Measurements from ENCODE around the gene CEP290. TPM values are rescaled to one million over a fixed set of nuclear protein-coding genes. Genes with fewer than 3 reads are reported as not detected.
"Not testable (repeated sequence)": the region's sequence is repeated elsewhere in the genome, so short reads cannot be mapped to it uniquely, and the experiment has no call there.

The CEP290 gene
- polyA plus RNA-seq, 1 donor from 2014 or later = 9.5 TPM

- H3K27ac Mint-ChIP-seq = no peak overlapping the region
- H3K27me3 Mint-ChIP-seq = no peaks in the 10 kb centered on the region
- no peak overlapping the region for H3K4me3 Mint-ChIP-seq
- H3K4me1 Mint-ChIP-seq = peaks cover 1 to 10% (median 5%) of the 10 kb centered on the region in 3 donors
- H3K9me3 Mint-ChIP-seq = no peaks in the 10 kb centered on the region
- peaks cover 6% of the 10 kb centered on the region for H3K36me3 Mint-ChIP-seq
Observed at GRCh38 chr12:88153959-88154358, 12.1 kb upstream of the CEP290 start.

DNA sequence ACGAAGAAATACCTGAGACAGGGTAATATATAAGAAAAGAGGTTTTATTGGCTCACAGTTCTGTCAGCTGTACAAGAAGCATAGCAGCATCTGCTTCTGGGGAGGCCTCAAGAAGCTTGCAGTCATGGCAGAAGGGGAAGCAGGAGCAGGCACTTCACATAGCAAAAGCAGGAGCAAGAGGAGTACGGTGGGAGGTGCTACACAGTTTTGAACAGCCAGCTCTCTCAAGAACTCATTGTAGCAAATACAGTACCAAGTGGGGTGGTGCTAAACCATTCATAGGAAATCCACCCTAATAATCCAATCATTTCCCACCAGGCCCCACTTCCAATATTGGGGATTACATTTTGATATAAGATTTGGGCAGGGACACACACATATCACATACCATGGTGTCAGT lies 8.2 kb upstream of the CEP290 start:
- peaks cover 11 to 15% (median 15%) of the 10 kb centered on the region in 3 donors for H3K4me1 Mint-ChIP-seq
- H3K27me3 Mint-ChIP-seq = no peaks in the 10 kb centered on the region
- H3K9me3 Mint-ChIP-seq = no peaks in the 10 kb centered on the region
- no peak overlapping the region for H3K27ac Mint-ChIP-seq
- H3K4me3 Mint-ChIP-seq = no peak overlapping the region
- peaks cover 3% of the 10 kb centered on the region for H3K36me3 Mint-ChIP-seq

GRCh38 chr12:88145567-88146505 lies 3.9 kb upstream of the CEP290 start:
- Mint-ChIP-seq H3K27ac (no peak overlapping the region), H3K4me1 (peaks cover 16 to 31% (median 28%) of the 10 kb centered on the region in 3 donors), H3K36me3 (peaks cover 3% of the 10 kb centered on the region), H3K9me3 (no peaks in the 10 kb centered on the region), H3K27me3 (no peaks in the 10 kb centered on the region), H3K4me3 (peak overlapping the region in 1 of 4 donors; percentile 84)

- Mint-ChIP-seq H3K27me3 (no peaks in the 10 kb centered on the region), H3K9me3 (no peaks in the 10 kb centered on the region), H3K4me3 (peak overlapping the region in 2 of 4 donors; percentile 65 to 84), H3K36me3 (no peaks in the 10 kb centered on the region), H3K4me1 (peaks cover 18 to 30% (median 24%) of the 10 kb centered on the region in 3 donors), H3K27ac (no peak overlapping the region)
Observed at GRCh38 chr12:88144546-88145468, 2.9 kb upstream of the CEP290 start.

- Mint-ChIP-seq H3K36me3 (no peaks in the 10 kb centered on the region), H3K27ac (peak overlapping the region in 1 of 3 donors; percentile 7), H3K27me3 (no peaks in the 10 kb centered on the region), H3K9me3 (no peaks in the 10 kb centered on the region), H3K4me3 (peak overlapping the region in 3 of 4 donors; percentile 34 to 84 (median 65)), H3K4me1 (peaks cover 18 to 30% (median 24%) of the 10 kb centered on the region in 3 donors)
Observed at GRCh38 chr12:88144037-88144436, 2.1 kb upstream of the CEP290 start.

GRCh38 chr12:88142610-88142991 lies 713 bp upstream of the CEP290 start:
- H3K27ac Mint-ChIP-seq = peak overlapping the region; percentile 82 to 97 (median 87)
- H3K36me3 Mint-ChIP-seq = peaks cover 3% of the 10 kb centered on the region
- H3K4me1 Mint-ChIP-seq = peaks cover 17 to 27% (median 24%) of the 10 kb centered on the region in 3 donors
- peak overlapping the region; percentile 84 to 98 (median 98) for H3K4me3 Mint-ChIP-seq
- no peaks in the 10 kb centered on the region for H3K27me3 Mint-ChIP-seq
- no peaks in the 10 kb centered on the region for H3K9me3 Mint-ChIP-seq

GRCh38 chr12:88141425-88141773 lies 489 bp downstream of the CEP290 start:
- H3K27ac Mint-ChIP-seq = peak overlapping the region; percentile 82 to 97 (median 87)
- H3K4me1 Mint-ChIP-seq = peaks cover 17 to 27% (median 24%) of the 10 kb centered on the region in 3 donors
- peak overlapping the region; percentile 84 to 98 (median 98) for H3K4me3 Mint-ChIP-seq
- no peaks in the 10 kb centered on the region for H3K27me3 Mint-ChIP-seq
- H3K9me3 Mint-ChIP-seq = no peaks in the 10 kb centered on the region
- peaks cover 3% of the 10 kb centered on the region for H3K36me3 Mint-ChIP-seq

GRCh38 chr12:88139711-88140110 lies 2.2 kb downstream of the CEP290 start:
- Mint-ChIP-seq H3K27ac (peak overlapping the region in 1 of 3 donors; percentile 63), H3K4me1 (peaks cover 11 to 18% (median 14%) of the 10 kb centered on the region in 3 donors)
- not testable (repeated sequence) for H3K4me3 Mint-ChIP-seq, H3K9me3 Mint-ChIP-seq, H3K27me3 Mint-ChIP-seq, H3K36me3 Mint-ChIP-seq

- H3K4me3 Mint-ChIP-seq, H3K27me3 Mint-ChIP-seq, H3K9me3 Mint-ChIP-seq, H3K27ac Mint-ChIP-seq, H3K4me1 Mint-ChIP-seq: not testable (repeated sequence)
- peaks cover 14% of the 10 kb centered on the region for H3K36me3 Mint-ChIP-seq
Observed at GRCh38 chr12:88133181-88133580, 8.7 kb downstream of the CEP290 start.

DNA sequence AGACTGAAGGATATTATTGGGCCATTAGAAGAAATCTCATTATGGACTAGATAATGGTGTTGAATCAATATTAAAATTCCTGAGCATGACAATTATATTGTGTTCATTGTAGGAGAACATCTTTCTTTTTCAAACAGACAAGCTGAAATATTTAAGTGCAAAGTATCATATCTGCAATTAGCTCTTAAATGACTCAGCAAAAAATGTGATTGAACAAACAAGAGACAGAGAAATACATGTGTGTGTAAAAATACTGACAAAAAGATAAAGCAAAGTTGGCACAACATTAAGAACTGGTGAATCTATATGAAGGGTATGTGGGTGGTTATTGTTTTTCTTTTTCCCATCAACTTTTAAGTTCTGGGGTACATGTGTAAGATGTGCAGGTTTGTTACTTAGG lies 9.5 kb downstream of the CEP290 start:
- Mint-ChIP-seq H3K4me1 (peaks cover 0 to 5% (median 0%) of the 10 kb centered on the region in 3 donors), H3K27me3 (no peaks in the 10 kb centered on the region), H3K4me3 (no peak overlapping the region), H3K36me3 (peaks cover 11% of the 10 kb centered on the region), H3K9me3 (peaks cover 0 to 1% (median 0%) of the 10 kb centered on the region in 3 donors), H3K27ac (no peak overlapping the region)

DNA sequence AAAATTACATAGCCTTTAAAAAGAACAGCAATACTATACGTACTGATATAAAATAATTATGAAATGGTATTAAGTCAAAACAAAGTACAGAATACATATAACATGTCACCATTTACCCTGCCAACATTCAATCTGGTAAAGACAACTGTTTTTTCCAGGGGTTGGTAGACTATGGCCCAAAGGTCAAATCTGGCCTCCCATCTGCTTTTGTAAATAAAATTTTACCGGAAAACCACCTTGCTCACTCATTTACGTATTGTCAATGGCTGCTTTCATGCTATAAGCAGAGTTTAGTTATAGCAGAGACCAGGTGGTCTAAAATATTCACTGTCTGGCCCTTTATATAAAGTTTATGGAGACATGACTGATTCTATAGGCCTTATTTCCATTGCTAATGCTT lies 14.0 kb downstream of the CEP290 start:
- Mint-ChIP-seq H3K27ac (no peak overlapping the region), H3K4me3 (no peak overlapping the region), H3K4me1 (no peaks in the 10 kb centered on the region), H3K9me3 (no peaks in the 10 kb centered on the region), H3K27me3 (no peaks in the 10 kb centered on the region), H3K36me3 (peaks cover 6% of the 10 kb centered on the region)

DNA sequence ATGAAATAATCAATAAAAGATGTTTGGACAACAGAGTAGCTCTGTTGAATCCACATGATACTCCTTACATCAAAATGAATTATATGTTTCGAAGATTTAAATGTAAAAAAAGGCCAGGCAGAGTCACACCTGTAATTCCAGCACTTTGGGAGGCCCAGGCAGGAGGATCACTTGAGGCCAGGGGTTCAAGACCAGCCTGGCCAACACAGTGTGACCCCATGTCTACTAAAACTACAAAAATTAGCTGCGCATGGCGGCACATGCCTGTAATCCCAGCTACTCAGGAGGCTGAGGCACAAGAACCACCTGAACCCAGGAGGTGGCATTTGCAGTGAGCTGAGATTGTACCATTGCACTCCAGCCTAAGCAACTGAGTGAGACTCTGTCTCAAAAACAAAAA lies 14.8 kb downstream of the CEP290 start:
- Mint-ChIP-seq H3K36me3 (peaks cover 6% of the 10 kb centered on the region), H3K4me1 (no peaks in the 10 kb centered on the region), H3K4me3 (no peak overlapping the region), H3K27me3 (no peaks in the 10 kb centered on the region), H3K27ac (no peak overlapping the region), H3K9me3 (no peaks in the 10 kb centered on the region)

- H3K27ac Mint-ChIP-seq = no peak overlapping the region
- no peak overlapping the region for H3K4me3 Mint-ChIP-seq
- no peaks in the 10 kb centered on the region for H3K27me3 Mint-ChIP-seq
- peaks cover 2% of the 10 kb centered on the region for H3K36me3 Mint-ChIP-seq
- H3K4me1 Mint-ChIP-seq = no peaks in the 10 kb centered on the region
- H3K9me3 Mint-ChIP-seq = no peaks in the 10 kb centered on the region
Observed at GRCh38 chr12:88122666-88123065, 19.2 kb downstream of the CEP290 start.

DNA sequence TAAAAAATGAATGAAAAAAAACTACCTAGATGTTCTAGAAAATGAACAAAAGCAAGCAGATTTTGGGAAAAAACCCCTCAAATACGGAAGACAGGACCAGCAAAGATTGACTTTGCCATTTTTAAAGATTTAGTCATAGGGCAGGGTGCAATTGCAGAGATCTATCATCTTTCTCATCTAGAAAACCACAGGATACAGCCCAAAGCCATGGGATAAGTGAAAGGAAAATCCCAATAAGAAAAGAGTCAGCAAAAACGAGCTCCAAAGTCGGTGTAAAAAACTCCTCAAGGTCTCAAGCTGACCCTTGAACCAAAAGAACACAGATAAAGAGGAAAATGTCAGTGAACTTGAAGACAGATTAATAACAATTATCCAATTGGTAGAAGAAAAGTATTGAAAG lies 28.0 kb downstream of the CEP290 start:
- H3K36me3 Mint-ChIP-seq = peaks cover 6% of the 10 kb centered on the region
- no peaks in the 10 kb centered on the region for H3K9me3 Mint-ChIP-seq
- H3K4me3 Mint-ChIP-seq = no peak overlapping the region
- H3K27ac Mint-ChIP-seq = no peak overlapping the region
- peaks cover 0 to 1% (median 1%) of the 10 kb centered on the region in 3 donors for H3K4me1 Mint-ChIP-seq
- H3K27me3 Mint-ChIP-seq = no peaks in the 10 kb centered on the region

GRCh38 chr12:88111074-88111652 lies 30.7 kb downstream of the CEP290 start:
- Mint-ChIP-seq H3K4me3 (no peak overlapping the region), H3K9me3 (no peaks in the 10 kb centered on the region), H3K4me1 (peaks cover 0 to 3% (median 1%) of the 10 kb centered on the region in 3 donors), H3K27me3 (no peaks in the 10 kb centered on the region), H3K36me3 (peaks cover 3% of the 10 kb centered on the region), H3K27ac (peak overlapping the region in 1 of 3 donors; percentile 14)
